HCT116 (cell line): Measurements from ENCODE around the gene CDH13. TPM values are rescaled to one million over a fixed set of nuclear protein-coding genes. Genes with fewer than 3 reads are reported as not detected.

Experiments
- ATAC-seq: fragments of 200-7000 bp; cut with Tn5 transposase; 2 replicates; pipeline ENCODE4 v1.9.1; 2020; ENCODE audit warnings: mild to moderate bottlenecking, moderate library complexity
- BruUV-seq: library from RNA; stranded (reverse); fragments of 400-500 nt; replicated peaks from 2 replicates; lab custom pipeline; 2021; lab: Mats Ljungman, UMichigan
- CTCF ChIA-PET: fragments of 300-600 bp; sonication (Branson Sonifier 250); formaldehyde crosslinking; loops from one replicate; lab custom pipeline; 2021; ENCODE audit warnings: antibody characterized with exemption; lab: Charles Lee
- POLR2A ChIA-PET: fragments of 300-600, 350-600 bp; sonication (Branson Sonifier 250); formaldehyde crosslinking; loops from one replicate; lab custom pipeline; 2021; ENCODE audit warnings: antibody characterized with exemption; lab: Charles Lee
- RAD21 ChIA-PET, 2 experiments: fragments of 300-600 bp; sonication (Branson Sonifier 250); formaldehyde crosslinking; loops; one replicate each; lab custom pipeline; 2023; ENCODE audit warnings: low total read pairs in 2 of 2; ENCODE audit not compliant: uncharacterized antibody in 2 of 2, unreplicated experiment in 2 of 2, low non-redundant PET in 1 of 2; lab: Charles Lee
- DNase-seq: peaks from one replicate; pipeline ENCODE4 v3.0.0-alpha.2; 2010; ENCODE audit warnings: low read depth, low spot score
- H2AFZ ChIP-seq: fragments of 200-600 bp; shearing (Covaris generic), sonication (generic); 2 replicates; pipeline ENCODE4 v1.6.1; 2017; ENCODE audit warnings: low read depth, mixed run types, mixed read lengths, antibody characterized with exemption, low read length; ENCODE audit not compliant: poor library complexity, severe bottlenecking
- H3K27ac ChIP-seq: 2 replicates; pipeline ENCODE4 v1.5.1; 2012; ENCODE audit warnings: low read depth, low read length
- H3K27me3 ChIP-seq: fragments of 200-600 bp; sonication (generic); 2 replicates; pipeline ENCODE4 v1.6.1; 2016; ENCODE audit warnings: mixed run types, low read length, mixed read lengths; ENCODE audit not compliant: insufficient read depth
- H3K36me3 ChIP-seq, 2 experiments: fragments of 200-500 bp in 1 of 2; fragments of 200-600 bp in 1 of 2; sonication (Bioruptor generic) in 1 of 2; sonication (generic) in 1 of 2; 2 replicates each; pipeline versions ENCODE4 v1.5.1 to v1.6.1; 2014 to 2016; ENCODE audit warnings: low read length in 2 of 2, inconsistent platforms in 1 of 2, mixed read lengths in 1 of 2, mixed run types in 1 of 2; ENCODE audit not compliant: insufficient read depth in 2 of 2, control insufficient read depth in 1 of 2
- H3K4me1 ChIP-seq, 2 experiments: fragments of 200-600 bp in 1 of 2; sonication (generic) in 1 of 2; 2 replicates each; pipeline versions ENCODE4 v1.5.1 to v1.6.1; 2012 to 2017; ENCODE audit warnings: low read length in 2 of 2, inconsistent platforms in 1 of 2, mild to moderate bottlenecking in 1 of 2, mixed read lengths in 1 of 2, mixed run types in 1 of 2, moderate library complexity in 1 of 2; ENCODE audit not compliant: insufficient read depth in 2 of 2, control insufficient read depth in 1 of 2
- H3K4me2 ChIP-seq: fragments of 200-600 bp; sonication (generic); 2 replicates; pipeline ENCODE4 v1.6.1; 2017; ENCODE audit warnings: mixed run types, low read length, mixed read lengths
- H3K4me3 ChIP-seq, 2 experiments: fragments of 200-600 bp in 1 of 2; sonication (generic) in 1 of 2; replicated peaks in 1 of 2; 2 replicates each; pipeline ENCODE4 v1.5.1; 2011 to 2016; ENCODE audit warnings: low read length in 2 of 2, control low read depth in 1 of 2, low read depth in 1 of 2, mild to moderate bottlenecking in 1 of 2, mixed read lengths in 1 of 2, mixed run types in 1 of 2
- H3K79me2 ChIP-seq: fragments of 200-600 bp; sonication (generic); 2 replicates; pipeline ENCODE4 v1.6.1; 2017; ENCODE audit warnings: mild to moderate bottlenecking, mixed run types, low read length, moderate library complexity, mixed read lengths; ENCODE audit not compliant: insufficient read depth
- H3K9ac ChIP-seq: fragments of 200-600 bp; sonication (generic); 2 replicates; pipeline ENCODE4 v1.6.1; 2016; ENCODE audit warnings: low read length, mixed read lengths
- H3K9me2 ChIP-seq: fragments of 200-600 bp; sonication (generic), shearing (Covaris generic); 2 replicates; pipeline ENCODE4 v1.6.1; 2017; ENCODE audit warnings: mixed run types, mild to moderate bottlenecking, moderate library complexity; ENCODE audit not compliant: insufficient read depth
- H3K9me3 ChIP-seq, 2 experiments: fragments of 200-500 bp in 1 of 2; fragments of 200-600 bp in 1 of 2; sonication (Bioruptor generic) in 1 of 2; sonication (generic) in 1 of 2; 2 replicates each; pipeline ENCODE4 v1.6.1; 2014 to 2017; ENCODE audit warnings: low read length in 2 of 2, mixed read lengths in 2 of 2, inconsistent platforms in 1 of 2, low read depth in 1 of 2, mild to moderate bottlenecking in 1 of 2, mixed run types in 1 of 2, moderate library complexity in 1 of 2; ENCODE audit not compliant: control insufficient read depth in 1 of 2, insufficient read depth in 1 of 2
- H4K20me1 ChIP-seq: fragments of 200-600 bp; sonication (generic), shearing (Covaris generic); 2 replicates; pipeline ENCODE4 v1.6.1; 2017; ENCODE audit warnings: mixed run types, mild to moderate bottlenecking, moderate library complexity; ENCODE audit not compliant: insufficient read depth
- CBX3 ChIP-seq: IDR thresholded peaks from 2 replicates; pipeline ENCODE4 v1.6.1; 2012; ENCODE audit warnings: low read depth
- CEBPB ChIP-seq: IDR thresholded peaks from 2 replicates; pipeline ENCODE4 v1.6.1; 2012; ENCODE audit warnings: low read depth
- ELF1 ChIP-seq: IDR thresholded peaks from 2 replicates; pipeline ENCODE4 v1.6.1; 2012; ENCODE audit warnings: low read depth, borderline replicate concordance
- EZH2phosphoT487 ChIP-seq: fragments of 200-600 bp; IDR thresholded peaks from 2 replicates; pipeline ENCODE4 v1.6.1; 2018; ENCODE audit warnings: antibody characterized with exemption, borderline replicate concordance
- FOSL1 ChIP-seq: IDR thresholded peaks from 2 replicates; pipeline ENCODE4 v1.6.1; 2012; ENCODE audit warnings: low read depth
- JUND ChIP-seq: IDR thresholded peaks from 2 replicates; pipeline ENCODE4 v1.6.1; 2012
- POLR2AphosphoS5 ChIP-seq: IDR thresholded peaks from 2 replicates; pipeline ENCODE4 v1.6.1; 2011; ENCODE audit warnings: mild to moderate bottlenecking, low read depth, low read length, moderate library complexity
- RAD21 ChIP-seq: IDR thresholded peaks from 2 replicates; pipeline ENCODE4 v1.6.1; 2012; ENCODE audit warnings: low read depth, mild to moderate bottlenecking
- SIN3A ChIP-seq: IDR thresholded peaks from 2 replicates; pipeline ENCODE4 v1.6.1; 2012; ENCODE audit warnings: low read depth
- SRF ChIP-seq: IDR thresholded peaks from 2 replicates; pipeline ENCODE4 v1.6.1; 2012; ENCODE audit warnings: low read depth
- TCF7L2 ChIP-seq: IDR thresholded peaks from 2 replicates; pipeline ENCODE4 v1.7.0; 2011; ENCODE audit warnings: borderline replicate concordance, inconsistent platforms; ENCODE audit not compliant: insufficient read depth, insufficient read length; ENCODE audit errors: extremely low read depth
- YY1 ChIP-seq: IDR thresholded peaks from 2 replicates; pipeline ENCODE4 v1.6.1; 2011; ENCODE audit warnings: low read length, low read depth, moderate library complexity, mild to moderate bottlenecking; ENCODE audit not compliant: insufficient replicate concordance; ENCODE audit errors: extremely low read depth
- ZNF274 ChIP-seq: fragments of 200-500 bp; sonication (Bioruptor generic); IDR thresholded peaks from 2 replicates; pipeline ENCODE4 v1.6.1; 2014; ENCODE audit warnings: mild to moderate bottlenecking, low read depth, low read length, inconsistent platforms
- intact Hi-C: fragments of 100-400 bp; cut with micrococcal nuclease; formaldehyde crosslinking; loops from 2 replicates; pipeline ENCODE4 v1.10.0; 2022
- total RNA-seq: library from RNA; stranded (reverse); gene quantifications from one replicate; pipeline ENCODE4 v1.2.1, GENCODE V29; 2021; ENCODE audit not compliant: unreplicated experiment
- TF ChIP-seq, protein P1 (sequence below): IDR thresholded peaks from 2 replicates; pipeline ENCODE4 v1.6.1; 2012
- TF ChIP-seq, protein P2 (sequence below): IDR thresholded peaks from 2 replicates; pipeline ENCODE4 v1.6.1; 2012
- TF ChIP-seq, protein P3 (sequence below): IDR thresholded peaks from 2 replicates; pipeline ENCODE4 v1.6.1; 2012; ENCODE audit warnings: low read depth

Gene CDH13
- total RNA-seq, 1 experiment from 2014 or later = not detected

DNA sequence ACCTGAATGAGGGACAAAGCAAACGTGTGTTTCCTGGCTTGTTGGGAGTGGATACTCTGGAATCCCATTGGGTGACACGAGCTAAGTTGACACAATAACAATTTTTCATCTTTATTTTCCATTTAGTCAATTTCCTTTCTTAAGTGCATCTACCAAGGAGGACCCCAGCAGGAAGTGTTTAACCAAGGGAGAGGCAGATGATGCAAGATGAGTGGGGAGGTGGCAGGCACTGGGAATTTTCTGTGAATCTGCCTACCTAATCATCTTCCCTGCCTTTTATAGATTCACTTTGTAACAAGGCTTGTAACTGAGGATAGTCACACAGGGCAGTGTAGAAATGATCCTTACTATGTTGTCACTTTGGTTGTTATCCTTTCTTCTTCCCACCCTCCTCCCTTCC is 863.3 kb downstream of the CDH13 start:
- CTCF ChIA-PET = no interaction called here
- no TSS peak for BruUV-seq
- Histone ChIP-seq H4K20me1 (no peaks in the 10 kb centered on the region), H3K9me3 (no peaks in the 10 kb centered on the region), H2AFZ (no peak overlapping the region), H3K9me2 (no peaks in the 10 kb centered on the region), H3K9ac (no peak overlapping the region)
- ATAC-seq = no peak
- intact Hi-C loops = no loop called here
- no peak for TF ChIP-seq SRF
- TF ChIP-seq, protein P1, sequence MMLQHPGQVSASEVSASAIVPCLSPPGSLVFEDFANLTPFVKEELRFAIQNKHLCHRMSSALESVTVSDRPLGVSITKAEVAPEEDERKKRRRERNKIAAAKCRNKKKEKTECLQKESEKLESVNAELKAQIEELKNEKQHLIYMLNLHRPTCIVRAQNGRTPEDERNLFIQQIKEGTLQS = no peak
- no peak for TF ChIP-seq TCF7L2
- no peak for TF ChIP-seq JUND
- TF ChIP-seq RAD21 = no peak
- TF ChIP-seq ELF1 = no peak
- TF ChIP-seq YY1 = no peak
- no peak for TF ChIP-seq EZH2phosphoT487
- TF ChIP-seq, protein P2, sequence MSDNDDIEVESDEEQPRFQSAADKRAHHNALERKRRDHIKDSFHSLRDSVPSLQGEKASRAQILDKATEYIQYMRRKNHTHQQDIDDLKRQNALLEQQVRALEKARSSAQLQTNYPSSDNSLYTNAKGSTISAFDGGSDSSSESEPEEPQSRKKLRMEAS = no peak
- TF ChIP-seq CBX3 = no peak
- no peak for TF ChIP-seq CEBPB
- TF ChIP-seq FOSL1 = no peak
- TF ChIP-seq SIN3A = no peak
- TF ChIP-seq ZNF274 = no peak
- TF ChIP-seq, protein P3, sequence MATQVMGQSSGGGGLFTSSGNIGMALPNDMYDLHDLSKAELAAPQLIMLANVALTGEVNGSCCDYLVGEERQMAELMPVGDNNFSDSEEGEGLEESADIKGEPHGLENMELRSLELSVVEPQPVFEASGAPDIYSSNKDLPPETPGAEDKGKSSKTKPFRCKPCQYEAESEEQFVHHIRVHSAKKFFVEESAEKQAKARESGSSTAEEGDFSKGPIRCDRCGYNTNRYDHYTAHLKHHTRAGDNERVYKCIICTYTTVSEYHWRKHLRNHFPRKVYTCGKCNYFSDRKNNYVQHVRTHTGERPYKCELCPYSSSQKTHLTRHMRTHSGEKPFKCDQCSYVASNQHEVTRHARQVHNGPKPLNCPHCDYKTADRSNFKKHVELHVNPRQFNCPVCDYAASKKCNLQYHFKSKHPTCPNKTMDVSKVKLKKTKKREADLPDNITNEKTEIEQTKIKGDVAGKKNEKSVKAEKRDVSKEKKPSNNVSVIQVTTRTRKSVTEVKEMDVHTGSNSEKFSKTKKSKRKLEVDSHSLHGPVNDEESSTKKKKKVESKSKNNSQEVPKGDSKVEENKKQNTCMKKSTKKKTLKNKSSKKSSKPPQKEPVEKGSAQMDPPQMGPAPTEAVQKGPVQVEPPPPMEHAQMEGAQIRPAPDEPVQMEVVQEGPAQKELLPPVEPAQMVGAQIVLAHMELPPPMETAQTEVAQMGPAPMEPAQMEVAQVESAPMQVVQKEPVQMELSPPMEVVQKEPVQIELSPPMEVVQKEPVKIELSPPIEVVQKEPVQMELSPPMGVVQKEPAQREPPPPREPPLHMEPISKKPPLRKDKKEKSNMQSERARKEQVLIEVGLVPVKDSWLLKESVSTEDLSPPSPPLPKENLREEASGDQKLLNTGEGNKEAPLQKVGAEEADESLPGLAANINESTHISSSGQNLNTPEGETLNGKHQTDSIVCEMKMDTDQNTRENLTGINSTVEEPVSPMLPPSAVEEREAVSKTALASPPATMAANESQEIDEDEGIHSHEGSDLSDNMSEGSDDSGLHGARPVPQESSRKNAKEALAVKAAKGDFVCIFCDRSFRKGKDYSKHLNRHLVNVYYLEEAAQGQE = no peak
- no peak for TF ChIP-seq POLR2AphosphoS5
- TF ChIP-seq, all 23 proteins: peak for 0
- no peaks in the 10 kb centered on the region for H3K4me1 ChIP-seq
- H3K4me3 ChIP-seq = no peak overlapping the region
- DNase-seq = no peak
- no peaks in the 10 kb centered on the region for H3K79me2 ChIP-seq
- H3K36me3 ChIP-seq = no peaks in the 10 kb centered on the region
- H3K27me3 ChIP-seq = peaks cover 10% of the 10 kb centered on the region; the same call in 1 of the 2 replicates
- POLR2A ChIA-PET = no interaction called here
- RAD21 ChIA-PET = no interaction called here
- no peak overlapping the region for H3K27ac ChIP-seq
- H3K4me2 ChIP-seq = no peak overlapping the region
